CD14-positive monocyte (primary cell): ENCODE data around the gene EMILIN1. TPM values are rescaled to one million over a fixed set of nuclear protein-coding genes. Genes with fewer than 3 reads are reported as not detected.

Experiments
- DNase-seq, 3 donors: peaks; one replicate each; pipeline ENCODE4 v3.0.0-alpha.2; 2011 to 2022
- H2AFZ ChIP-seq: 2 replicates; pipeline ENCODE4 v1.6.0; 2012; ENCODE audit warnings: mild to moderate bottlenecking, low read depth, low read length, inconsistent platforms; ENCODE audit not compliant: insufficient read depth, poor library complexity, severe bottlenecking
- H3K27ac ChIP-seq, 2 donors: 1 replicate in 1 of 2; 2 replicates in 1 of 2; pipeline ENCODE4 v1.5.1; 2012 to 2013; ENCODE audit warnings: low read length in 2 of 2, control low read depth in 1 of 2, inconsistent platforms in 1 of 2, low read depth in 1 of 2, mild to moderate bottlenecking in 1 of 2
- H3K27me3 ChIP-seq, 2 donors: one replicate each; pipeline versions ENCODE4 v1.6.0 to v1.6.1; 2011 to 2013; ENCODE audit warnings: low read length in 2 of 2; ENCODE audit not compliant: control insufficient read depth in 2 of 2, insufficient read depth in 2 of 2
- H3K36me3 ChIP-seq, 2 donors: replicated peaks in 1 of 2; 1 replicate in 1 of 2; 2 replicates in 1 of 2; pipeline versions ENCODE4 v1.5.1 to v1.6.1; 2012 to 2013; ENCODE audit warnings: low read length in 2 of 2, control low read depth in 1 of 2, inconsistent platforms in 1 of 2, mild to moderate bottlenecking in 1 of 2; ENCODE audit not compliant: insufficient read depth in 2 of 2, control insufficient read depth in 1 of 2
- H3K4me1 ChIP-seq, 2 donors: 1 replicate in 1 of 2; 2 replicates in 1 of 2; pipeline versions ENCODE4 v1.5.1 to v1.6.1; 2012 to 2013; ENCODE audit warnings: low read length in 2 of 2, control low read depth in 1 of 2, inconsistent platforms in 1 of 2, mild to moderate bottlenecking in 1 of 2, moderate library complexity in 1 of 2; ENCODE audit not compliant: insufficient read depth in 2 of 2, control insufficient read depth in 1 of 2
- H3K4me2 ChIP-seq: replicated peaks from 2 replicates; pipeline ENCODE3; 2012; ENCODE audit warnings: low read length, moderate library complexity, mild to moderate bottlenecking; ENCODE audit not compliant: poor library complexity, severe bottlenecking; ENCODE audit errors: extremely low read depth
- H3K4me3 ChIP-seq, 3 experiments: fragments of 200-600 bp in 1 of 3; sonication (generic) in 1 of 3; replicated peaks in 1 of 3; 1 replicate in 2 of 3; 2 replicates in 1 of 3; pipeline ENCODE4 v1.5.1; 2011 to 2013; ENCODE audit warnings: low read length in 3 of 3, mild to moderate bottlenecking in 3 of 3, control low read depth in 2 of 3, low read depth in 2 of 3, inconsistent platforms in 1 of 3, moderate library complexity in 1 of 3
- H3K79me2 ChIP-seq: 2 replicates; pipeline ENCODE4 v1.6.0; 2012; ENCODE audit warnings: mild to moderate bottlenecking, control low read depth, inconsistent platforms, low read length, moderate library complexity; ENCODE audit not compliant: insufficient read depth
- H3K9ac ChIP-seq: 2 replicates; pipeline ENCODE4 v1.6.0; 2017; ENCODE audit warnings: low read length, mild to moderate bottlenecking; ENCODE audit not compliant: insufficient read depth, poor library complexity, severe bottlenecking
- H3K9me3 ChIP-seq, 2 donors: replicated peaks in 1 of 2; 1 replicate in 1 of 2; 2 replicates in 1 of 2; pipeline versions ENCODE4 v1.5.1 to v1.6.1; 2012 to 2013; ENCODE audit warnings: low read length in 2 of 2, control low read depth in 1 of 2; ENCODE audit not compliant: control insufficient read depth in 1 of 2, insufficient read depth in 1 of 2
- H4K20me1 ChIP-seq: 2 replicates; pipeline ENCODE4 v1.6.0; 2012; ENCODE audit warnings: mild to moderate bottlenecking, low read length, control low read depth, moderate library complexity; ENCODE audit not compliant: insufficient read depth
- H3K27ac Mint-ChIP-seq, 7 donors: one replicate each; pipeline ENCODE4 v1.8.0; 2020; ENCODE audit warnings: mild to moderate bottlenecking in 7 of 7, mixed read lengths in 7 of 7, moderate library complexity in 6 of 7, inconsistent platforms in 2 of 7
- H3K27me3 Mint-ChIP-seq, 3 donors: one replicate each; pipeline ENCODE4 v1.8.0; 2021 to 2022; ENCODE audit warnings: low read depth in 3 of 3, mild to moderate bottlenecking in 3 of 3, mixed read lengths in 3 of 3, moderate library complexity in 3 of 3, inconsistent platforms in 1 of 3
- H3K36me3 Mint-ChIP-seq, 2 donors: one replicate each; pipeline ENCODE4 v1.8.0; 2020; ENCODE audit warnings: mixed read lengths in 2 of 2, inconsistent platforms in 1 of 2, mild to moderate bottlenecking in 1 of 2
- H3K4me1 Mint-ChIP-seq: one replicate; pipeline ENCODE4 v1.8.0; 2020; ENCODE audit warnings: mild to moderate bottlenecking, mixed read lengths
- H3K4me3 Mint-ChIP-seq, 2 donors: one replicate each; pipeline ENCODE4 v1.8.0; 2020; ENCODE audit warnings: mild to moderate bottlenecking in 2 of 2, mixed read lengths in 2 of 2, moderate library complexity in 1 of 2
- H3K9me3 Mint-ChIP-seq, 7 donors: one replicate each; pipeline ENCODE4 v1.8.0; 2020 to 2022; ENCODE audit warnings: mixed read lengths in 7 of 7, mild to moderate bottlenecking in 6 of 7, moderate library complexity in 6 of 7, inconsistent platforms in 2 of 7
- CTCF ChIP-seq: fragments of 200-600 bp; IDR thresholded peaks from one replicate; pipeline ENCODE4 v1.8.0; 2022; ENCODE audit warnings: antibody characterized with exemption, mild to moderate bottlenecking
- WGBS: methylation state at CpG from one replicate; pipeline ENCODE4 v1.1.5; 2013; ENCODE audit warnings: missing lambda C conversion rate; ENCODE audit not compliant: insufficient coverage; 5-methylcytosine and 5-hydroxymethylcytosine counted together
- intact Hi-C, 2 donors: fragments of 100-400 bp; cut with micrococcal nuclease; formaldehyde crosslinking; loops; one replicate each; pipeline versions ENCODE4 v1.15.0 to v1.15.1; 2023
- polyA plus RNA-seq, 3 donors: library from polyadenylated mRNA; depleted of rRNA in 1 of 3; unstranded in 2 of 3; stranded (reverse) in 1 of 3; fragments of 300-500 nt in 2 of 3; fragments of >200 nt in 1 of 3; fragmentation: Illumina TruSeq in 2 of 3; gene quantifications; 1 replicate in 2 of 3; 2 replicates in 1 of 3; pipeline ENCODE4 v1.2.3, GENCODE V29; 2012 to 2021

Gene EMILIN1
- polyA plus RNA-seq, 3 donors, result 0.43 to 1.0 (median 0.44) TPM

GRCh38 chr2:27038012-27038411, 40.4 kb upstream of the EMILIN1 start:
- intact Hi-C loops, result no loop called here
- Histone ChIP-seq H3K4me1 (peaks cover 13 to 15% of the 10 kb centered on the region in 2 donors), H3K27ac (no peak overlapping the region), H4K20me1 (peaks cover 16% of the 10 kb centered on the region), H3K4me3 (no peak overlapping the region), H3K9ac (no peak overlapping the region), H3K79me2 (peaks cover 29% of the 10 kb centered on the region), H3K4me2 (no peak overlapping the region), H3K36me3 (peaks cover 74 to 84% of the 10 kb centered on the region in 2 donors), H3K9me3 (no peaks in the 10 kb centered on the region), H3K27me3 (no peaks in the 10 kb centered on the region), H2AFZ (no peak overlapping the region)
- peaks cover 17% of the 10 kb centered on the region for H3K4me1 Mint-ChIP-seq
- H3K4me3 Mint-ChIP-seq, result no peak overlapping the region
- H3K27ac Mint-ChIP-seq, result no peak overlapping the region
- 100% methylated on average over 5 of the region's 6 CpGs for WGBS
- H3K9me3 Mint-ChIP-seq, result no peaks in the 10 kb centered on the region
- no peak for TF ChIP-seq CTCF
- no peak for DNase-seq
- no peaks in the 10 kb centered on the region for H3K27me3 Mint-ChIP-seq
- H3K36me3 Mint-ChIP-seq, result peaks cover 80% of the 10 kb centered on the region in 2 donors

GRCh38 chr2:27038631-27039339, 39.6 kb upstream of the EMILIN1 start:
- H3K4me3 ChIP-seq, result no peak overlapping the region
- H4K20me1 ChIP-seq, result peaks cover 13% of the 10 kb centered on the region
- no peak overlapping the region for H2AFZ ChIP-seq
- intact Hi-C loops, result no loop called here
- H3K9ac ChIP-seq, result no peak overlapping the region
- no peak overlapping the region for H3K27ac ChIP-seq
- Mint-ChIP-seq H3K4me1 (peaks cover 10% of the 10 kb centered on the region), H3K9me3 (no peaks in the 10 kb centered on the region), H3K27me3 (no peaks in the 10 kb centered on the region), H3K36me3 (peaks cover 80 to 82% of the 10 kb centered on the region in 2 donors), H3K4me3 (no peak overlapping the region), H3K27ac (peak overlapping the region in 2 of 7 donors; percentile 42 to 70)
- no peak for TF ChIP-seq CTCF
- no peak for DNase-seq
- H3K36me3 ChIP-seq, result peaks cover 74 to 87% of the 10 kb centered on the region in 2 donors
- H3K4me2 ChIP-seq, result no peak overlapping the region
- WGBS, result 93% methylated on average over 11 of the region's 17 CpGs
- peaks cover 6 to 8% of the 10 kb centered on the region in 2 donors for H3K4me1 ChIP-seq
- H3K9me3 ChIP-seq, result no peaks in the 10 kb centered on the region
- H3K27me3 ChIP-seq, result no peaks in the 10 kb centered on the region
- peaks cover 21% of the 10 kb centered on the region for H3K79me2 ChIP-seq
